ENCODE measurements around the gene SYNGR1.

DNA sequence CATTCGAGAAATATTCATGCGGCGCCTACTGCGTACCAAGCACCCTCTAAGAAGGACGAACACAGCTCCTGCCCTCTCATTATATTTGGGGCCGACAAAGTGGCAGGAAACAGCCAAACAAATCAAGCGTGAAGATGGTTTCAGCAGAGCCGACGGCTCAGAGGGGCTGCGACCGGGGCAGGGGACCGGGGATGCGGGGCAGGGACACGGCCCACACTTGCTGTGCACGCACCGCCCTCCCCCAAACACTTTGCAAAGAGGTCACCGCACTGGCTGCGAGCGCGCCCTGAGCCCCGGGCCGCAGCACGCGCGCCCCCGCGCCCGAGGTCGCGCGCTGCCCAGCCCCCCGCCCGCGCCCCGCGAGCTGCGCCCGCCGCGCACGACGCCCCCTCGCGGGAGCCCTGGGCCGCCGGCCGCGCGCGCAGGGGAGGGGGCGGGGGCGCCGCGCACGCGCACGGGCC lies 255 bp upstream of the SYNGR1 start:
- TF ChIP-seq, protein P1, sequence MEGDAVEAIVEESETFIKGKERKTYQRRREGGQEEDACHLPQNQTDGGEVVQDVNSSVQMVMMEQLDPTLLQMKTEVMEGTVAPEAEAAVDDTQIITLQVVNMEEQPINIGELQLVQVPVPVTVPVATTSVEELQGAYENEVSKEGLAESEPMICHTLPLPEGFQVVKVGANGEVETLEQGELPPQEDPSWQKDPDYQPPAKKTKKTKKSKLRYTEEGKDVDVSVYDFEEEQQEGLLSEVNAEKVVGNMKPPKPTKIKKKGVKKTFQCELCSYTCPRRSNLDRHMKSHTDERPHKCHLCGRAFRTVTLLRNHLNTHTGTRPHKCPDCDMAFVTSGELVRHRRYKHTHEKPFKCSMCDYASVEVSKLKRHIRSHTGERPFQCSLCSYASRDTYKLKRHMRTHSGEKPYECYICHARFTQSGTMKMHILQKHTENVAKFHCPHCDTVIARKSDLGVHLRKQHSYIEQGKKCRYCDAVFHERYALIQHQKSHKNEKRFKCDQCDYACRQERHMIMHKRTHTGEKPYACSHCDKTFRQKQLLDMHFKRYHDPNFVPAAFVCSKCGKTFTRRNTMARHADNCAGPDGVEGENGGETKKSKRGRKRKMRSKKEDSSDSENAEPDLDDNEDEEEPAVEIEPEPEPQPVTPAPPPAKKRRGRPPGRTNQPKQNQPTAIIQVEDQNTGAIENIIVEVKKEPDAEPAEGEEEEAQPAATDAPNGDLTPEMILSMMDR (conservative IDR thresholded peaks at IDR 0.05), result no peak; the same call in 1 of the 2 replicates
- TF ChIP-seq ZFX (IDR thresholded peaks at IDR 0.05), result no peak

Measured in C4-2B (cell line).